ENCODE data around the gene TRIM5. TPM values are rescaled to one million over a fixed set of nuclear protein-coding genes. Genes with fewer than 3 reads are reported as not detected.

The TRIM5 gene
- total and polyA plus RNA-seq, 10 of the 15 experiments (the other 5 are each of a cell fraction or from before 2014, with no cell fraction given), result 20.0 to 59.7 (median 31.8) TPM

DNA sequence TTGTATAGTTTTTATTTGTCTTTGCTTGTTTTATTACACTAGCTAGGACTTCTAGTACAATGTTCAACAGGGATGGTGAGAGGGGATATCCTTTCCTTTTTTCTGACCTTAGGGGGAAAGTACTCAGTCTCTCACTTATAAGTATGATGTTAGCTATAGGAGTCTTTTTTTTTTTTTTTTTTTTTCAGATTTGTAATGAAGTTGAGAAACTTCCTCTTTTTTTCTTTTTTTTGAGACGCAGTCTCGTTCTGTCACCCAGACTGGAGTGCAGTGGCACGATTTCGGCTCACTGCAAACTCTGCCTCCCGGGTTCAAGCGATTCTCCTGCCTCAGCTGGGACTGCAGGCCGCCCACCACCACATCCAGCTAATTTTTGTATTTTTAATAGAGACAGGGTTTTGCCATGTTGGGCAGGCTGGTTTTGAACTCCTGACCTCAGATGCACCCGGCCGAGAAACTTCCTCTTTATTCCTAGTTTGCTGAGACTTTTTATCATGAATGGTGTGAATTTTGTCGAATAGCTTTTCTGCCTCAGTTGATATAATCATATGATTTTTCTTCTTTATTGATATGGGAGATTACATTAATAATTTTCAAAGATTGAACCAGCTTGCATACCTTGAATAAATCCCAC, 15.7 kb upstream of the TRIM5 start:
- no peak for DNase-seq (ENCODE audit: low read depth, low spot score)
- RAD21 ChIA-PET (ENCODE audit: unreplicated experiment), result interaction anchor here (0.6 to 5.5 kb wide), 5 partner anchors 10 to 109 kb away, joined by 3 to 61 read pairs (median 4); partner anchors contain the start of genes TRIM22 and TRIM5
- intact Hi-C loops (cut with micrococcal nuclease; ENCODE audit: unreplicated experiment), result loop anchor here (5.0 kb wide), 2 partner anchors 117 to 223 kb away; no protein-coding TSS in a partner anchor
- Histone ChIP-seq H4K20me1 (ENCODE audit: control insufficient read depth, insufficient read depth) (peaks cover 5% of the 10 kb centered on the region; the same call in 1 of the 2 replicates), H3K4me3 (0 out of 2 replicates have a peak overlapping the region, but pooled peaks have one; percentile 8), H3K27me3 (replicated peaks in 1 of 2; ENCODE audit: control insufficient read depth in 2 of 2, insufficient read depth in 2 of 2, low read length in 1 of 2) (no peaks in the 10 kb centered on the region), H3K27ac (ENCODE audit: control insufficient read depth, insufficient read depth) (no peak overlapping the region), H3K4me2 (ENCODE audit: control insufficient read depth, insufficient read depth) (peak overlapping the region; percentile 45; the same call in 1 of the 2 replicates), H2AFZ (ENCODE audit: control insufficient read depth, low read depth, low read length) (no peak overlapping the region), H3K79me2 (ENCODE audit: control insufficient read depth, insufficient read depth, low read length) (peaks cover 52% of the 10 kb centered on the region), H3K9ac (ENCODE audit: control insufficient read depth, insufficient read depth, low read length) (no peak overlapping the region), H3K4me1 (ENCODE audit: control insufficient read depth, insufficient read depth, low read length) (peaks cover 3% of the 10 kb centered on the region), H3K36me3 (ENCODE audit: control insufficient read depth in 2 of 2, insufficient read depth in 2 of 2, low read length in 1 of 2) (peaks cover 6 to 59% of the 10 kb centered on the region in 2 experiments), H3K9me3 (replicated peaks; ENCODE audit: control insufficient read depth, insufficient read depth, low read length) (peaks cover 7% of the 10 kb centered on the region)
- SMC1A ChIA-PET (ENCODE audit: uncharacterized antibody, unreplicated experiment), result interaction anchor here (0.8 to 7.3 kb wide), 9 partner anchors 10 to 110 kb away, joined by 3 to 96 read pairs (median 3); partner anchors contain the start of genes TRIM22, TRIM34 and TRIM5
- WGBS (ENCODE audit: insufficient coverage, insufficient replicate concordance, low lambda C conversion rate, missing lambda C conversion rate), result 29% methylated on average over 8 of the region's 10 CpGs
- in situ Hi-C loops (cut with MboI), result loop anchor here (10.0 kb wide), 1 partner anchor 1034 kb away; no protein-coding TSS in a partner anchor
- CTCF ChIA-PET, result interaction anchor here (0.9 to 5.0 kb wide), 5 partner anchors 10 to 81 kb away, joined by 4 to 37 read pairs (median 25); partner anchors contain the start of genes TRIM22 and TRIM5
- POLR2A ChIA-PET, result interaction anchor here (0.5 to 4.9 kb wide), 6 partner anchors 10 to 450 kb away, joined by 3 to 58 read pairs (median 4); partner anchors contain the start of genes TRIM22, TRIM34 and TRIM5
- no TSS peak for BruUV-seq (replicated peaks)
- ATAC-seq, result peak; percentile 55
- no peak for FAIRE-seq
- no peak for TF ChIP-seq GABPA (IDR thresholded peaks at IDR 0.05; ENCODE audit: low read depth)
- no peak for TF ChIP-seq RFX5 (IDR thresholded peaks at IDR 0.05; ENCODE audit: low read depth, low read length)
- TF ChIP-seq, protein P1, sequence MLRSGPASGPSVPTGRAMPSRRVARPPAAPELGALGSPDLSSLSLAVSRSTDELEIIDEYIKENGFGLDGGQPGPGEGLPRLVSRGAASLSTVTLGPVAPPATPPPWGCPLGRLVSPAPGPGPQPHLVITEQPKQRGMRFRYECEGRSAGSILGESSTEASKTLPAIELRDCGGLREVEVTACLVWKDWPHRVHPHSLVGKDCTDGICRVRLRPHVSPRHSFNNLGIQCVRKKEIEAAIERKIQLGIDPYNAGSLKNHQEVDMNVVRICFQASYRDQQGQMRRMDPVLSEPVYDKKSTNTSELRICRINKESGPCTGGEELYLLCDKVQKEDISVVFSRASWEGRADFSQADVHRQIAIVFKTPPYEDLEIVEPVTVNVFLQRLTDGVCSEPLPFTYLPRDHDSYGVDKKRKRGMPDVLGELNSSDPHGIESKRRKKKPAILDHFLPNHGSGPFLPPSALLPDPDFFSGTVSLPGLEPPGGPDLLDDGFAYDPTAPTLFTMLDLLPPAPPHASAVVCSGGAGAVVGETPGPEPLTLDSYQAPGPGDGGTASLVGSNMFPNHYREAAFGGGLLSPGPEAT (IDR thresholded peaks at IDR 0.05; ENCODE audit: low read depth), result peak; percentile 26; the same call in 1 of the 2 replicates
- no peak for TF ChIP-seq FOXM1 (IDR thresholded peaks at IDR 0.05; ENCODE audit: low read depth, low read length)
- no peak for TF ChIP-seq NFYA (IDR thresholded peaks at IDR 0.05; ENCODE audit: borderline replicate concordance, low read depth, low read length)
- TF ChIP-seq ATF7 (IDR thresholded peaks at IDR 0.05; ENCODE audit: low read depth), result peak; percentile 31; the same call in 1 of the 2 replicates
- 0 out of 2 replicates have a peak, but pooled peaks have one; percentile 40 for TF ChIP-seq NBN (IDR thresholded peaks at IDR 0.05)
- peak; percentile 82 for TF ChIP-seq ZNF384 (IDR thresholded peaks at IDR 0.05; ENCODE audit: borderline replicate concordance, low read depth, low read length)
- TF ChIP-seq TBL1XR1 (IDR thresholded peaks at IDR 0.05; ENCODE audit: low read depth, low read length), result no peak
- no peak for TF ChIP-seq SREBF2 (IDR thresholded peaks at IDR 0.05; ENCODE audit: low read length)
- TF ChIP-seq, protein P2, sequence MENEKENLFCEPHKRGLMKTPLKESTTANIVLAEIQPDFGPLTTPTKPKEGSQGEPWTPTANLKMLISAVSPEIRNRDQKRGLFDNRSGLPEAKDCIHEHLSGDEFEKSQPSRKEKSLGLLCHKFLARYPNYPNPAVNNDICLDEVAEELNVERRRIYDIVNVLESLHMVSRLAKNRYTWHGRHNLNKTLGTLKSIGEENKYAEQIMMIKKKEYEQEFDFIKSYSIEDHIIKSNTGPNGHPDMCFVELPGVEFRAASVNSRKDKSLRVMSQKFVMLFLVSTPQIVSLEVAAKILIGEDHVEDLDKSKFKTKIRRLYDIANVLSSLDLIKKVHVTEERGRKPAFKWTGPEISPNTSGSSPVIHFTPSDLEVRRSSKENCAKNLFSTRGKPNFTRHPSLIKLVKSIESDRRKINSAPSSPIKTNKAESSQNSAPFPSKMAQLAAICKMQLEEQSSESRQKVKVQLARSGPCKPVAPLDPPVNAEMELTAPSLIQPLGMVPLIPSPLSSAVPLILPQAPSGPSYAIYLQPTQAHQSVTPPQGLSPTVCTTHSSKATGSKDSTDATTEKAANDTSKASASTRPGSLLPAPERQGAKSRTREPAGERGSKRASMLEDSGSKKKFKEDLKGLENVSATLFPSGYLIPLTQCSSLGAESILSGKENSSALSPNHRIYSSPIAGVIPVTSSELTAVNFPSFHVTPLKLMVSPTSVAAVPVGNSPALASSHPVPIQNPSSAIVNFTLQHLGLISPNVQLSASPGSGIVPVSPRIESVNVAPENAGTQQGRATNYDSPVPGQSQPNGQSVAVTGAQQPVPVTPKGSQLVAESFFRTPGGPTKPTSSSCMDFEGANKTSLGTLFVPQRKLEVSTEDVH (IDR thresholded peaks at IDR 0.05; ENCODE audit: low read depth, partially characterized antibody), result no peak
- no peak for TF ChIP-seq POU2F2 (IDR thresholded peaks at IDR 0.05; ENCODE audit: borderline replicate concordance, low read depth, low read length)
